Caco-2 (cell line): ENCODE results near the gene ADAMTSL2. TPM values are rescaled to one million over a fixed set of nuclear protein-coding genes. Genes with fewer than 3 reads are reported as not detected.

ENCODE experiments used
- BruUV-seq: library from RNA; stranded (reverse); fragments of 400-500 nt; replicated peaks from 2 replicates; lab custom pipeline; 2021; lab: Mats Ljungman, UMichigan
- CTCF ChIA-PET: fragments of 300-600 bp; sonication (Branson Sonifier 250); formaldehyde crosslinking; loops from one replicate; lab custom pipeline; 2022; ENCODE audit warnings: antibody characterized with exemption; lab: Charles Lee
- POLR2A ChIA-PET: fragments of 300-600 bp; sonication (Branson Sonifier 250); formaldehyde crosslinking; loops from one replicate; lab custom pipeline; 2022; ENCODE audit warnings: antibody characterized with exemption; lab: Charles Lee
- DNase-seq, 2 experiments: peaks; one replicate each; pipeline versions ENCODE4 v3.0.0 to v3.0.0-alpha.2; 2020 to 2022
- H3K27me3 ChIP-seq: replicated peaks from 2 replicates; pipeline ENCODE4 v1.6.0; 2011; ENCODE audit warnings: low read length; ENCODE audit not compliant: control insufficient read depth, insufficient read depth
- H3K36me3 ChIP-seq: 2 replicates; pipeline ENCODE4 v1.5.1; 2011; ENCODE audit warnings: low read length; ENCODE audit not compliant: control insufficient read depth, insufficient read depth
- H3K4me1 ChIP-seq: fragments of 250-450 bp; sonication (Bioruptor Pico); 2 replicates; pipeline ENCODE4 v1.5.1; 2020; ENCODE audit warnings: mild to moderate bottlenecking
- H3K4me3 ChIP-seq: 2 replicates; pipeline ENCODE4 v1.5.1; 2011; ENCODE audit warnings: low read depth, mild to moderate bottlenecking, control low read depth, low read length
- H3K9me3 ChIP-seq: fragments of 250-450 bp; sonication (Bioruptor Pico); 2 replicates; pipeline ENCODE4 v1.5.1; 2020; ENCODE audit warnings: mild to moderate bottlenecking, moderate library complexity
- H3K27ac Mint-ChIP-seq: one replicate; pipeline ENCODE4 v1.8.0; 2022; ENCODE audit warnings: mixed read lengths; ENCODE audit not compliant: unreplicated experiment
- H3K27me3 Mint-ChIP-seq: one replicate; pipeline ENCODE4 v1.8.0; 2022; ENCODE audit warnings: mixed read lengths; ENCODE audit not compliant: insufficient read depth, unreplicated experiment
- H3K36me3 Mint-ChIP-seq: one replicate; pipeline ENCODE4 v1.8.0; 2022; ENCODE audit warnings: mild to moderate bottlenecking, mixed read lengths; ENCODE audit not compliant: insufficient read depth, unreplicated experiment
- H3K4me1 Mint-ChIP-seq: one replicate; pipeline ENCODE4 v1.8.0; 2022; ENCODE audit warnings: low read depth, mixed read lengths; ENCODE audit not compliant: unreplicated experiment
- H3K4me3 Mint-ChIP-seq: one replicate; pipeline ENCODE4 v1.8.0; 2022; ENCODE audit warnings: mild to moderate bottlenecking, moderate library complexity, mixed read lengths; ENCODE audit not compliant: unreplicated experiment
- H3K9me3 Mint-ChIP-seq: one replicate; pipeline ENCODE4 v1.8.0; 2022; ENCODE audit warnings: mixed read lengths; ENCODE audit not compliant: unreplicated experiment
- intact Hi-C: fragments of 100-400 bp; cut with micrococcal nuclease; formaldehyde crosslinking; loops from one replicate; pipeline ENCODE4 v1.10.0; 2022; ENCODE audit not compliant: unreplicated experiment
- total RNA-seq: library from RNA; stranded (reverse); gene quantifications from 2 replicates; pipeline ENCODE4 v1.2.3, GENCODE V29; 2022
- TF ChIP-seq, protein P1 (sequence below), 2 experiments: fragments of 200-600 bp in 1 of 2; IDR thresholded peaks; 1 replicate in 1 of 2; 2 replicates in 1 of 2; pipeline versions ENCODE4 v1.5.1 to v1.8.0; 2011 to 2022; ENCODE audit warnings: antibody characterized with exemption in 1 of 2, control low read depth in 1 of 2, inconsistent platforms in 1 of 2, low read depth in 1 of 2, low read length in 1 of 2, mild to moderate bottlenecking in 1 of 2, moderate library complexity in 1 of 2; ENCODE audit not compliant: insufficient read depth in 1 of 2, severe bottlenecking in 1 of 2, unreplicated experiment in 1 of 2

The ADAMTSL2 gene
- total RNA-seq, 1 experiment from 2014 or later = 0.68 TPM

DNA sequence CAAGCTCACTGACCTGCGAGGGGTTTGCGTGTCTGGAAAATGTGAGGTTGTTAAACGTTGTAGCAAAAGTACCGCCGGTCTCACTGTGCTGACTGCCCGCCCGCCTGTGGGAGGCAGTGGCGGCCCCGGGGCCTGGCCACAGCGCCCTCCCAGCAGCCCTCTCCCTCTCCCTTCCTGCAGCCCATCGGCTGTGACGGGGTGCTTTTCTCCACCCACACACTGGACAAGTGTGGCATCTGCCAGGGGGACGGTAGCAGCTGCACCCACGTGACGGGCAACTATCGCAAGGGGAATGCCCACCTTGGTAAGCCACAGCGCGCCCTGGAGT, 6.2 kb downstream of the ADAMTSL2 start:
- intact Hi-C loops = no loop called here
- BruUV-seq = no TSS peak
- TF ChIP-seq, protein P1, sequence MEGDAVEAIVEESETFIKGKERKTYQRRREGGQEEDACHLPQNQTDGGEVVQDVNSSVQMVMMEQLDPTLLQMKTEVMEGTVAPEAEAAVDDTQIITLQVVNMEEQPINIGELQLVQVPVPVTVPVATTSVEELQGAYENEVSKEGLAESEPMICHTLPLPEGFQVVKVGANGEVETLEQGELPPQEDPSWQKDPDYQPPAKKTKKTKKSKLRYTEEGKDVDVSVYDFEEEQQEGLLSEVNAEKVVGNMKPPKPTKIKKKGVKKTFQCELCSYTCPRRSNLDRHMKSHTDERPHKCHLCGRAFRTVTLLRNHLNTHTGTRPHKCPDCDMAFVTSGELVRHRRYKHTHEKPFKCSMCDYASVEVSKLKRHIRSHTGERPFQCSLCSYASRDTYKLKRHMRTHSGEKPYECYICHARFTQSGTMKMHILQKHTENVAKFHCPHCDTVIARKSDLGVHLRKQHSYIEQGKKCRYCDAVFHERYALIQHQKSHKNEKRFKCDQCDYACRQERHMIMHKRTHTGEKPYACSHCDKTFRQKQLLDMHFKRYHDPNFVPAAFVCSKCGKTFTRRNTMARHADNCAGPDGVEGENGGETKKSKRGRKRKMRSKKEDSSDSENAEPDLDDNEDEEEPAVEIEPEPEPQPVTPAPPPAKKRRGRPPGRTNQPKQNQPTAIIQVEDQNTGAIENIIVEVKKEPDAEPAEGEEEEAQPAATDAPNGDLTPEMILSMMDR (IDR thresholded peaks at IDR 0.05; ENCODE audit: insufficient read depth in 1 of 2, low read depth in 1 of 2, low read length in 1 of 2, severe bottlenecking in 1 of 2, unreplicated experiment in 1 of 2) = no peak
- DNase-seq = no peak
- H3K4me3 Mint-ChIP-seq = no peak overlapping the region
- no peaks in the 10 kb centered on the region for H3K9me3 Mint-ChIP-seq
- POLR2A ChIA-PET = no interaction called here
- no peaks in the 10 kb centered on the region for H3K4me1 Mint-ChIP-seq
- H3K9me3 ChIP-seq = no peaks in the 10 kb centered on the region
- peaks cover 3% of the 10 kb centered on the region for H3K27me3 Mint-ChIP-seq
- H3K36me3 Mint-ChIP-seq = no peaks in the 10 kb centered on the region
- no peaks in the 10 kb centered on the region for H3K36me3 ChIP-seq
- H3K27ac Mint-ChIP-seq = no peak overlapping the region
- CTCF ChIA-PET = no interaction called here
- no peak overlapping the region for H3K4me3 ChIP-seq
- H3K27me3 ChIP-seq = no peaks in the 10 kb centered on the region
- no peaks in the 10 kb centered on the region for H3K4me1 ChIP-seq

DNA sequence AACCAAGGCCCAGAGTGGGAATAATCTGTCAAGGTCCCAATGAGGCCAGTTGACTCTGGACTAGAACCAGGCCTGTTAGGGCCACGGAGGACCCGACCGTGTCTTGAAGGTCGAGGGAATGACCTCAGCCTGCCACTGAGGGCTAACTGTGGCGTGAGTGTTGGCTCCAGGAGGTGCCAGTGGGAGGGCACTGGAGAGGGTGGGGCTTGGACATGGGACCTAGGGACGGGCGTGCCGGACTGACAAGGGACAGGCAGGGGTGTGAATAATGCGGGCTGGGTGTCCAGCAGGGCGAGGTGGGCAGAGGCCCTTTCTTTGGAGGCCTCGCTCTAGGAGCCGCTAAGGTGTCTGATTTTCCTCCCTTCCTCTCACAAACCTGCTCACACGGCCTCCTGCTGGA, 7.5 kb downstream of the ADAMTSL2 start:
- no TSS peak for BruUV-seq
- Mint-ChIP-seq H3K4me1 (no peaks in the 10 kb centered on the region), H3K27ac (no peak overlapping the region), H3K27me3 (peaks cover 3% of the 10 kb centered on the region), H3K36me3 (no peaks in the 10 kb centered on the region), H3K9me3 (no peaks in the 10 kb centered on the region), H3K4me3 (no peak overlapping the region)
- H3K9me3 ChIP-seq = no peaks in the 10 kb centered on the region
- H3K4me3 ChIP-seq = no peak overlapping the region
- no peak for DNase-seq
- ChIA-PET POLR2A (no interaction called here), CTCF (no interaction called here)
- no peaks in the 10 kb centered on the region for H3K36me3 ChIP-seq
- intact Hi-C loops = no loop called here
- TF ChIP-seq, protein P1 (IDR thresholded peaks at IDR 0.05; ENCODE audit: insufficient read depth in 1 of 2, low read depth in 1 of 2, low read length in 1 of 2, severe bottlenecking in 1 of 2, unreplicated experiment in 1 of 2) = no peak
- H3K27me3 ChIP-seq = no peaks in the 10 kb centered on the region
- H3K4me1 ChIP-seq = no peaks in the 10 kb centered on the region

DNA sequence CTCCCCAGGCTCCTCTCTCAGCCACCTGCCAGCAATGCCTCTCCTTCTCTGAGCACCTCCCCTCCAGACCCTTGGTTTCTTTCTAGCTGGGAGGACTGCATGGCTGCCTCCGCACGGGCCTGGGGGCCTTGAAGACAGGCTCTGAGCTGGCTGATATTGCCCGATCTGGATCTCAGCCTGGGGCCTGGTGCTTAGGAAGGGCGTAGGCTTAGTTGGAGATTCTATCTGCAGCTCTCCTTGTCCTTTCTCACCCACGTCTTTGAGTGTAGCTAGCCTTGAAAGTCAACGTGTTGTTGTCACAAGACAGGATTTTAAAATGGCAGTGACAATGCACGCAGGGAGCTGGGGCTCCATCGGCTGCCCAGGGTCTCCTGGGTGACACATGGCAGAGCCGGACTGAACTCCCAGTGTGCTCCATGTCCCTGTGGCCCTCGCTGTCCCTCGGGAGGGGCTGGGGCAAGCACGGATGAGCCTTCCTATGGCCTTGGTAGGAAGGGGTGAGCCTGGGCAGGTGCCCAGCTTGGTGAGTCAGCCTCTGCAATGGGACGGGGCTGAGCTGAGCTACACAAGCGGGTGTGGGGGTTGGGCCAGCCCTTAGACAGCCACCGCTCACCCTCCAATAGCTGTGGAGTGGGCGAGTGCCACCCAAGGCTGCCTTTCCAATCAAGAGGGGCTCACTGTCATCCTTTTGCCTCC, 9.4 kb downstream of the ADAMTSL2 start:
- H3K4me3 Mint-ChIP-seq = no peak overlapping the region
- no peak overlapping the region for H3K4me3 ChIP-seq
- DNase-seq = no peak
- H3K9me3 Mint-ChIP-seq = no peaks in the 10 kb centered on the region
- no peaks in the 10 kb centered on the region for H3K36me3 ChIP-seq
- ChIA-PET POLR2A (no interaction called here), CTCF (interaction anchor here (0.5 to 1.2 kb wide), 2 partner anchors 76 to 356 kb away, joined by 4 read pairs; no protein-coding TSS in a partner anchor)
- no peak overlapping the region for H3K27ac Mint-ChIP-seq
- intact Hi-C loops = no loop called here
- no TSS peak for BruUV-seq
- TF ChIP-seq, protein P1 (IDR thresholded peaks at IDR 0.05; ENCODE audit: insufficient read depth in 1 of 2, low read depth in 1 of 2, low read length in 1 of 2, severe bottlenecking in 1 of 2, unreplicated experiment in 1 of 2) = no peak
- peaks cover 3% of the 10 kb centered on the region for H3K27me3 Mint-ChIP-seq
- no peaks in the 10 kb centered on the region for H3K36me3 Mint-ChIP-seq
- H3K4me1 Mint-ChIP-seq = no peaks in the 10 kb centered on the region
- no peaks in the 10 kb centered on the region for H3K27me3 ChIP-seq
- no peaks in the 10 kb centered on the region for H3K9me3 ChIP-seq
- H3K4me1 ChIP-seq = no peaks in the 10 kb centered on the region
